ENCODE data around the gene RAB9B.

- no peak for TF ChIP-seq CTCF (IDR thresholded peaks at IDR 0.05; ENCODE audit: poor library complexity)
- no peak for TF ChIP-seq EZH2 (IDR thresholded peaks at IDR 0.05; ENCODE audit: borderline replicate concordance)
- TF ChIP-seq EZH2phosphoT487 (IDR thresholded peaks at IDR 0.05; ENCODE audit: low read depth, severe bottlenecking, unreplicated experiment) = no peak
These were observed 40.1 kb downstream of the RAB9B start for GRCh38 chrX:103791826-103792485.

Measured in hepatocyte (in vitro differentiated cells).